GM13977 (cell line): ENCODE data around the gene DCDC2B.
A peak's percentile ranks its signal among the peaks of the same experiment; 100 is the strongest.
"Not testable (repeated sequence)": the region's sequence is repeated elsewhere in the genome, so short reads cannot be mapped to it uniquely, and the experiment has no call there.

Experiments used
- DNase-seq: peaks from one replicate; pipeline ENCODE4 v3.0.0; 2012; ENCODE audit warnings: low spot score
- in situ Hi-C: fragments of 300-500 bp; cut with MboI; formaldehyde crosslinking; loops from one replicate; pipeline ENCODE4 v1.12.0; 2022; ENCODE audit warnings: low sequenced_read_pairs, low pct_unique_long_range_greater_than_20kb, mixed read lengths, inconsistent platforms; ENCODE audit not compliant: unreplicated experiment
- TF ChIP-seq, protein P1 (sequence below): IDR thresholded peaks from 2 replicates; pipeline ENCODE4 v1.5.1; 2012; ENCODE audit warnings: mild to moderate bottlenecking, control low read depth; ENCODE audit not compliant: insufficient read depth; ENCODE audit errors: extremely low read depth, missing control alignments

The DCDC2B gene

DNA sequence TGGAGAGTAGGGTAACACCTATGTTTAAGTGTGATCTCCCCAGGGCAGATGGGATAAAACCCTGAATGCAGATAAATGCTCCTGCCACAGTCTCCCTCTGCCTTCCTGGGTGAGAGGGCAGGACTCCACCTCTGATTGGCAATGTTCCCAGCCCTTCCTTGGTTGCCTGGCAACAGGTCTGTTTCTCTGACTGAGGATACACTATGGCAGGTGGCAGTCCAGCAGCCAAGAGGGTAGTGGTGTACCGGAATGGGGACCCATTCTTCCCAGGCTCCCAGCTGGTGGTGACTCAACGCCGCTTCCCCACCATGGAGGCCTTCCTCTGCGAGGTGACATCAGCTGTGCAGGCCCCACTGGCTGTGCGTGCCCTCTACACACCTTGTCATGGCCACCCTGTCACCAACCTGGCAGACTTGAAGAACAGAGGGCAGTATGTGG, at the start of gene DCDC2B:
Gene DCDC2B (plus strand): TSS at position 199 of the 438 bp plus-strand sequence. CDS start 5 bp downstream, at position 204.
- no peak for DNase-seq
- in situ Hi-C loops = loop anchor here (25.0 kb wide), 1 partner anchor 203 kb away; no protein-coding TSS in a partner anchor
- TF ChIP-seq, protein P1, sequence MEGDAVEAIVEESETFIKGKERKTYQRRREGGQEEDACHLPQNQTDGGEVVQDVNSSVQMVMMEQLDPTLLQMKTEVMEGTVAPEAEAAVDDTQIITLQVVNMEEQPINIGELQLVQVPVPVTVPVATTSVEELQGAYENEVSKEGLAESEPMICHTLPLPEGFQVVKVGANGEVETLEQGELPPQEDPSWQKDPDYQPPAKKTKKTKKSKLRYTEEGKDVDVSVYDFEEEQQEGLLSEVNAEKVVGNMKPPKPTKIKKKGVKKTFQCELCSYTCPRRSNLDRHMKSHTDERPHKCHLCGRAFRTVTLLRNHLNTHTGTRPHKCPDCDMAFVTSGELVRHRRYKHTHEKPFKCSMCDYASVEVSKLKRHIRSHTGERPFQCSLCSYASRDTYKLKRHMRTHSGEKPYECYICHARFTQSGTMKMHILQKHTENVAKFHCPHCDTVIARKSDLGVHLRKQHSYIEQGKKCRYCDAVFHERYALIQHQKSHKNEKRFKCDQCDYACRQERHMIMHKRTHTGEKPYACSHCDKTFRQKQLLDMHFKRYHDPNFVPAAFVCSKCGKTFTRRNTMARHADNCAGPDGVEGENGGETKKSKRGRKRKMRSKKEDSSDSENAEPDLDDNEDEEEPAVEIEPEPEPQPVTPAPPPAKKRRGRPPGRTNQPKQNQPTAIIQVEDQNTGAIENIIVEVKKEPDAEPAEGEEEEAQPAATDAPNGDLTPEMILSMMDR = no peak

DNA sequence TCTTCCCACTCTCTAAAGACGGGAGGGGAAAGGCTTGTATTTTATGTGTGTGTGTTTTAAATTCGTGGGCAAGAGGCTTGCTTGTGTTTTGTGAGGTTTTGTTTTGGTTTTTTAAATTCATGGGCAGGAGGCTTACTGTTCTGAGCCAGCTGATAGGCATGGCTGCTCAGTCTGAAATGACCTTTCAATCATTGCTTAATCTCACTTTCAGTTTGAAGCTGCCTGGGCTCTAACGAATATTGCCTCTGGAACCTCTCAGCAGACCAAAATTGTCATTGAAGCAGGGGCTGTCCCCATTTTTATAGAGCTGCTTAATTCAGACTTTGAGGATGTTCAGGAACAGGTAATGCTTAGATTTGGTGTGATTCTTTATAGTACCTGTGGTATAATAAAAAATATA, 49.7 kb upstream of the DCDC2B start:
- TF ChIP-seq, protein P1 = no peak
- in situ Hi-C loops = no loop called here
- DNase-seq = peak; percentile 68

DNA sequence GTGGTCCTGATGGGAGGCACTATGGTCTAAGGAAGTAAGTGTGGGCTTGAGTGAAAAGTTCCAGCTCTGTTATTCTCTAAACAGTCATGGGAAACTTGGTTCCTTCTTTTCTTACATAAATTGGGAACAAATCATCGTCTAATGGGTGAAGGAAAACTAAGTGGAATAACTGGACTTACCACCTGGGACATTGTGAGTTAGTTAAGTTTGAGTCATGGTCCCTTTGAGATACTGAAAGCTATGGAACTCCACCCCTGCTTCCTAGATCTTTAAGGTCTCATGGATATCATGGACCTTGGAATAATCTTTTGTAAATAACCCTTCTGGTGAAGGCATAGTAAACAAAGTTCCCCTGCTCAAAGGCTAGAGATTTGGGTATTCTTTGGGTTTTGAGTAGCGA, 45.5 kb upstream of the DCDC2B start:
- in situ Hi-C loops = no loop called here
- no peak for DNase-seq
- TF ChIP-seq, protein P1 = no peak

DNA sequence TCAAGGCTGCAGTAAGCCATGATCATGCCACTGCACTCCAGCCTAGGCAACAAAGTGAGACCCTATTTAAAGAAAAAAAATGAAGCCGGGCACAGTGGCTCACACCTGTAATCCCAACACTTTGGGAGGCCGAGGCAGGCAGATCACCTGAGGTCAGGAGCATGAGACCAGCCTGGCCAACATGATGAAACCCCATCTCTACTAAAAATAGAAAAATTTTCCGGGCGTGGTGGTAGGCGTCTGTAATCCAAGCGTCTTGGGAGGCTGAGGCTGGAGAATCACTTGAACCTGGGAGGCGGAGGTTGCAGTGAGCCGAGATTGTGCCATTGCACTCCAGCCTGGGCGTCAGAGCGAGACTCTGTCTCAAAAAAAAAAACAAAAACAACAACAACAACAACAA, 43.3 kb upstream of the DCDC2B start:
- in situ Hi-C loops = not testable (repeated sequence)

DNA sequence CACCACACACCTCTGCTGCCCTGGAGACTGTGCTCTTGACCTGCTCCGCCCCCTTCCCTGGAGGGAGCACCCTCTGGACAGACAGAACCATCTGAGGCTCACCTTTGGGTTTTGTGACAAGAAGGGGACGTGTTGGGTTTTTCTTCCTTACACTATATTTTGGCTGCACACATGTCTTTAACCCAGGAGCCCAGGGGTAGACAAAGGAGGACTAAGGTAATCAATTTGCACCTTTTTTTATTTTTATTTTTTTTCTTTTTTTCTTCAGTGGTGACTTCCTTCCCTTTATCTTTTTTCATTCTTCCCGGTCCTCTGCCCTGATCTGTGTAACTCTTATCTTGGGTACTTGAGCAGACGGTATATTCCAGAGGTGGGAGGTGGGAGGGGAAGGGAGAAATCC, 37.9 kb upstream of the DCDC2B start:
- in situ Hi-C loops = no loop called here
- TF ChIP-seq, protein P1 = no peak
- no peak for DNase-seq

More for the DNA sequence above, 43.3 kb upstream of the DCDC2B start:
- not testable (repeated sequence) for DNase-seq

DNA sequence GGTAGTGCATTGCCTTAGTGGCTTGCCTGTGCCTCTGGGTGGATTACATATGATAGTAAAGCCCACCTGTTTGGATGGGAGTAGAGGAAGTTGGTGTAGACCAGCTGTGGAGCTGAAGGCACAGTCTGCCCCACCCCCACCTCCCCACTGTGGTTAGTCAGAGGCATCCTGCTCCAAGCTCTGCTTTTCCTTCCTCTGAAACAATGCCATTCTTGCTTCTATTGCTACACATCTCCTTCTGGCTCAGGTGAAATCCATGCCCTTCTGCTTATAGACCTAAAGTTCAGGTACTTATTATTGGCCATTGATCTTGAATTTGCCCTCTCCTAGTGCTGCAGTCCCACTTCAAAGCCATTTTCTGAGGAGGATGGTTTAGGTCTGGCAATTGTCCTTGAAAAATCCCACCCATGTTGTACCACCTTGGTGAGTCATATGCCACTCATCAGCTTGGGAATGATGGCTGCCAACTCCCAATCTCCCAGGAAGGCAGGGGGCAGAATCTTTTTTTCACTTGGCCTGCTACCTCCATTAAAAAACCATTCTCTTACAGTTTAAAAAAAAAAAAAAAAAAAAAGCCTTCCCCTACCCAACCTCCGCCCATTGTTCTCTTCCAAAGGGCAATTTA, 36.2 kb upstream of the DCDC2B start:
- in situ Hi-C loops = no loop called here
- DNase-seq = no peak
- TF ChIP-seq, protein P1 = no peak

DNA sequence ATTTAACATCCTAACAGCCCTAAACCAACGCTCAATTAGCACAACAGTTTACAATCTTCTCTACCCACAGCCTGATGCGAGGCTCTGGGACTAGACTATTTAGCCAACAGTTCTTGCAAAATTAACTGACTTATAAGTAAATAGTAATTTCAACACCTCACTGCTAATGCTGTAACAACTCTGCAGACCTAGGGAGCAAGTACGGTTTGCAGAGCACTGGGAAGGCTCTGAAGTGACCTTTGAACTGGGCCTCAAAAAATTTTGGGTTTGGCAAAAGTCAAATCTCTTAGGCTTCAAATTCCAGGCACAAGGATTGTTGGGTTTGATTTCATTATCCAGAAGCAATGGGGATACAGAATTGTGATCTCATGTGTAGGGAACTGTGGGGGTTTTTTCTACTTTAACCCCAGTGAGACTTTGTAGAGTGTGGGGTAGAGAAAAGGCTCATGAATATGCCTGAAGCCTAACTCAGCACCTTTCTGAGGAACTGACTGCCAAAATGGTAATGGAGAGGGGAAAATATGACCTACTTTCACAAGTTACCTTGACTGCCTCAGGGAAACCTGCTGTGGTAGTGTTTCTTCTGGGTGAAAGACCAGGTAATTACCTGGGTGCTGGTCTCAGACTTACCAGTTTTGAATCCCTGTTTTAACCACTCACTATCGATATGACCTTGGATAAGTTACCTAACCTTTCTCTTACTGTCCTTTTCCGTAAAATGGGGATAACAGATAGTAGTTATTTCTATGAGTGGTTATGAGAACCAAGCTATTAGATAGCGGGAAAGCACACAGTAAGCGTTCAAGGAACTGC, 30.3 kb upstream of the DCDC2B start:
- in situ Hi-C loops = no loop called here
- TF ChIP-seq, protein P1 = no peak
- DNase-seq = no peak
